Activated CD4-positive, alpha-beta T cell treated with anti-CD3 and anti-CD28 coated beads, Interleukin-2, amount 10 ng/mL, durations not matched to agents 7 days and 5 days (primary cell): Measurements from ENCODE around the gene PSMC4. TPM values are rescaled to one million over a fixed set of nuclear protein-coding genes. Genes with fewer than 3 reads are reported as not detected.

Source experiments
- CTCF ChIA-PET: fragments of 350-600 bp; sonication (Branson Sonifier 250); formaldehyde crosslinking; loops from one replicate; lab custom pipeline; 2021; ENCODE audit warnings: antibody characterized with exemption; lab: Charles Lee
- POLR2A ChIA-PET: fragments of 350-600 bp; sonication (Branson Sonifier 250); formaldehyde crosslinking; loops from one replicate; lab custom pipeline; 2021; ENCODE audit warnings: antibody characterized with exemption; lab: Charles Lee
- DNase-seq: peaks from one replicate; pipeline ENCODE4 v3.0.0-alpha.2; 2020
- H3K27ac Mint-ChIP-seq: one replicate; pipeline ENCODE4 v1.8.0; 2021; ENCODE audit warnings: mild to moderate bottlenecking, moderate library complexity, mixed read lengths
- H3K27me3 Mint-ChIP-seq: one replicate; pipeline ENCODE4 v1.8.0; 2021; ENCODE audit warnings: mixed read lengths
- H3K36me3 Mint-ChIP-seq: one replicate; pipeline ENCODE4 v1.8.0; 2021; ENCODE audit warnings: low read depth, mixed read lengths
- H3K4me1 Mint-ChIP-seq: one replicate; pipeline ENCODE4 v1.8.0; 2021; ENCODE audit warnings: mixed read lengths
- H3K4me3 Mint-ChIP-seq: one replicate; pipeline ENCODE4 v1.8.0; 2021; ENCODE audit warnings: mild to moderate bottlenecking, moderate library complexity, mixed read lengths
- H3K9me3 Mint-ChIP-seq: one replicate; pipeline ENCODE4 v1.8.0; 2021; ENCODE audit warnings: mixed read lengths
- total RNA-seq, 2 experiments: library from RNA; stranded (reverse); gene quantifications; one replicate each; pipeline ENCODE4 v1.2.3, GENCODE V29; 2021

Gene PSMC4
- 100 to 1,000 TPM; 108 to 122 TPM for total RNA-seq

- H3K4me3 Mint-ChIP-seq, result peak within 1 kb of the TSS; percentile 93
- peaks cover 50% of the 10 kb centered on the region for H3K36me3 Mint-ChIP-seq
- CTCF ChIA-PET, result interaction anchor here (0.6 to 2.2 kb wide), 27 partner anchors 8 to 1372 kb away, joined by 3 to 14 read pairs (median 4); partner anchors contain the start of genes DYRK1B, FBL, FCGBP and ZNF546
- peak within 1 kb of the TSS; percentile 99 for H3K27ac Mint-ChIP-seq
- POLR2A ChIA-PET, result interaction anchor here (0.5 to 1.9 kb wide), 6 partner anchors 17 to 73 kb away, joined by 3 to 8 read pairs (median 4); partner anchors contain the start of gene ZNF546
- H3K9me3 Mint-ChIP-seq, result peaks cover 8% of the 10 kb centered on the region
- DNase-seq, result peak; percentile 99
- peaks cover 56% of the 10 kb centered on the region for H3K4me1 Mint-ChIP-seq
- H3K27me3 Mint-ChIP-seq, result no peaks in the 10 kb centered on the region
These were observed at the start of gene PSMC4 for GRCh38 chr19:39970675-39971379. Gene PSMC4, plus strand, starts transcription at chr19:39971165. Its CDS starts 38 bp downstream, at chr19:39971203.

GRCh38 chr19:39923862-39924261 lies 47.1 kb upstream of the PSMC4 start:
- no peak for DNase-seq
- H3K4me3 Mint-ChIP-seq, result no peak overlapping the region
- H3K27ac Mint-ChIP-seq, result no peak overlapping the region
- CTCF ChIA-PET, result no interaction called here
- peaks cover 7% of the 10 kb centered on the region for H3K9me3 Mint-ChIP-seq
- H3K36me3 Mint-ChIP-seq, result peaks cover 3% of the 10 kb centered on the region
- POLR2A ChIA-PET, result no interaction called here
- no peaks in the 10 kb centered on the region for H3K27me3 Mint-ChIP-seq
- H3K4me1 Mint-ChIP-seq, result peaks cover 5% of the 10 kb centered on the region

- peaks cover 5% of the 10 kb centered on the region for H3K9me3 Mint-ChIP-seq
- ChIA-PET POLR2A (no interaction called here), CTCF (interaction anchor here (0.7 kb wide), 1 partner anchor 12 kb away, joined by 3 read pairs; no protein-coding TSS in a partner anchor)
- H3K4me3 Mint-ChIP-seq, result no peak overlapping the region
- no peaks in the 10 kb centered on the region for H3K27me3 Mint-ChIP-seq
- H3K4me1 Mint-ChIP-seq, result peaks cover 5% of the 10 kb centered on the region
- no peak for DNase-seq
- peaks cover 1% of the 10 kb centered on the region for H3K36me3 Mint-ChIP-seq
- H3K27ac Mint-ChIP-seq, result no peak overlapping the region
These were observed 46.6 kb upstream of the PSMC4 start for GRCh38 chr19:39924389-39924788.

- no peak overlapping the region for H3K27ac Mint-ChIP-seq
- peaks cover 1% of the 10 kb centered on the region for H3K36me3 Mint-ChIP-seq
- H3K4me1 Mint-ChIP-seq, result peaks cover 5% of the 10 kb centered on the region
- DNase-seq, result no peak
- peaks cover 3% of the 10 kb centered on the region for H3K9me3 Mint-ChIP-seq
- ChIA-PET CTCF (interaction anchor here (0.7 to 1.4 kb wide), 3 partner anchors 10 to 35 kb away, joined by 3 to 5 read pairs (median 3); no protein-coding TSS in a partner anchor), POLR2A (no interaction called here)
- H3K4me3 Mint-ChIP-seq, result no peak overlapping the region
- H3K27me3 Mint-ChIP-seq, result no peaks in the 10 kb centered on the region
These were observed 46.0 kb upstream of the PSMC4 start for GRCh38 chr19:39924952-39925351.

- Mint-ChIP-seq H3K27me3 (no peaks in the 10 kb centered on the region), H3K4me1 (peaks cover 5% of the 10 kb centered on the region), H3K4me3 (no peak overlapping the region), H3K9me3 (peaks cover 3% of the 10 kb centered on the region), H3K36me3 (peaks cover 1% of the 10 kb centered on the region), H3K27ac (no peak overlapping the region)
- ChIA-PET CTCF (interaction anchor here (0.5 to 2.6 kb wide), 4 partner anchors 10 to 335 kb away, joined by 3 to 9 read pairs (median 4); no protein-coding TSS in a partner anchor), POLR2A (no interaction called here)
- no peak for DNase-seq
These were observed 44.7 kb upstream of the PSMC4 start for GRCh38 chr19:39926170-39926760.

- Mint-ChIP-seq H3K4me1 (peaks cover 5% of the 10 kb centered on the region), H3K4me3 (no peak overlapping the region), H3K27me3 (no peaks in the 10 kb centered on the region), H3K9me3 (peaks cover 3% of the 10 kb centered on the region), H3K27ac (no peak overlapping the region), H3K36me3 (peaks cover 1% of the 10 kb centered on the region)
- CTCF ChIA-PET, result interaction anchor here (2.6 kb wide), 1 partner anchor 9 kb away, joined by 9 read pairs; no protein-coding TSS in a partner anchor
- POLR2A ChIA-PET, result no interaction called here
- no peak for DNase-seq
These were observed 43.9 kb upstream of the PSMC4 start for GRCh38 chr19:39927076-39927475.

GRCh38 chr19:39927524-39928356 lies 43.2 kb upstream of the PSMC4 start:
- peaks cover 1% of the 10 kb centered on the region for H3K36me3 Mint-ChIP-seq
- H3K9me3 Mint-ChIP-seq, result peaks cover 3% of the 10 kb centered on the region
- peak overlapping the region; percentile 31 for H3K27ac Mint-ChIP-seq
- CTCF ChIA-PET, result interaction anchor here (2.6 kb wide), 1 partner anchor 9 kb away, joined by 9 read pairs; no protein-coding TSS in a partner anchor
- POLR2A ChIA-PET, result interaction anchor here (0.7 kb wide), 2 partner anchors 43 to 526 kb away, joined by 4 read pairs; no protein-coding TSS in a partner anchor
- no peak for DNase-seq
- H3K4me1 Mint-ChIP-seq, result peaks cover 5% of the 10 kb centered on the region
- no peaks in the 10 kb centered on the region for H3K27me3 Mint-ChIP-seq
- no peak overlapping the region for H3K4me3 Mint-ChIP-seq

- ChIA-PET POLR2A (interaction anchor here (0.7 kb wide), 2 partner anchors 42 to 527 kb away, joined by 4 read pairs; no protein-coding TSS in a partner anchor), CTCF (interaction anchor here (0.6 kb wide), 1 partner anchor 335 kb away, joined by 4 read pairs; no protein-coding TSS in a partner anchor)
- peaks cover 3% of the 10 kb centered on the region for H3K9me3 Mint-ChIP-seq
- no peak for DNase-seq
- peaks cover 5% of the 10 kb centered on the region for H3K4me1 Mint-ChIP-seq
- H3K27ac Mint-ChIP-seq, result peak overlapping the region; percentile 31
- no peak overlapping the region for H3K4me3 Mint-ChIP-seq
- H3K36me3 Mint-ChIP-seq, result peaks cover 1% of the 10 kb centered on the region
- no peaks in the 10 kb centered on the region for H3K27me3 Mint-ChIP-seq
These were observed 42.6 kb upstream of the PSMC4 start for GRCh38 chr19:39928357-39928725.

- no peak for DNase-seq
- Mint-ChIP-seq H3K9me3 (peaks cover 3% of the 10 kb centered on the region), H3K36me3 (peaks cover 1% of the 10 kb centered on the region), H3K27ac (no peak overlapping the region), H3K4me3 (no peak overlapping the region), H3K4me1 (peaks cover 15% of the 10 kb centered on the region), H3K27me3 (no peaks in the 10 kb centered on the region)
- ChIA-PET POLR2A (no interaction called here), CTCF (no interaction called here)
These were observed 41.2 kb upstream of the PSMC4 start for GRCh38 chr19:39929750-39930149.

- CTCF ChIA-PET, result interaction anchor here (1.1 to 2.5 kb wide), 2 partner anchors 8 to 36 kb away, joined by 3 to 9 read pairs; partner anchors contain the start of gene PSMC4
- peak within 1 kb of the TSS; percentile 86 for H3K27ac Mint-ChIP-seq
- peaks cover 50% of the 10 kb centered on the region for H3K4me1 Mint-ChIP-seq
- no peak within 1 kb of the TSS for H3K4me3 Mint-ChIP-seq
- no peak for DNase-seq
- peaks cover 9% of the 10 kb centered on the region for H3K9me3 Mint-ChIP-seq
- peaks cover 10% of the 10 kb centered on the region for H3K36me3 Mint-ChIP-seq
- POLR2A ChIA-PET, result no interaction called here
- H3K27me3 Mint-ChIP-seq, result no peaks in the 10 kb centered on the region
These were observed 36.2 kb upstream of the PSMC4 start, which contains the start of gene FCGBP for GRCh38 chr19:39934584-39935363. Gene FCGBP, minus strand, starts transcription at chr19:39934634.

- H3K4me1 Mint-ChIP-seq, result peaks cover 54% of the 10 kb centered on the region
- peak overlapping the region; percentile 51 for H3K27ac Mint-ChIP-seq
- H3K27me3 Mint-ChIP-seq, result no peaks in the 10 kb centered on the region
These were observed 35.7 kb upstream of the PSMC4 start for GRCh38 chr19:39935364-39935661.

More at GRCh38 chr19:39935364-39935661, 35.7 kb upstream of the PSMC4 start:
- POLR2A ChIA-PET, result no interaction called here
- H3K9me3 Mint-ChIP-seq, result peaks cover 11% of the 10 kb centered on the region
- H3K4me3 Mint-ChIP-seq, result no peak overlapping the region
- CTCF ChIA-PET, result interaction anchor here (1.1 to 2.5 kb wide), 3 partner anchors 9 to 33 kb away, joined by 4 to 9 read pairs (median 5); no protein-coding TSS in a partner anchor
- DNase-seq, result no peak
- H3K36me3 Mint-ChIP-seq, result peaks cover 14% of the 10 kb centered on the region
